Fibroblast of peridontal ligament (primary cell): ENCODE data around the gene TCF12.
A peak's percentile ranks its signal among the peaks of the same experiment; 100 is the strongest.

Source experiments
- DNase-seq: peaks from one replicate; pipeline ENCODE4 v3.0.0-alpha.2; 2010; ENCODE audit errors: extremely low read depth

The TCF12 gene

GRCh38 chr15:57048930-57049549, 130.6 kb downstream of the TCF12 start:
- DNase-seq, result no peak

DNA sequence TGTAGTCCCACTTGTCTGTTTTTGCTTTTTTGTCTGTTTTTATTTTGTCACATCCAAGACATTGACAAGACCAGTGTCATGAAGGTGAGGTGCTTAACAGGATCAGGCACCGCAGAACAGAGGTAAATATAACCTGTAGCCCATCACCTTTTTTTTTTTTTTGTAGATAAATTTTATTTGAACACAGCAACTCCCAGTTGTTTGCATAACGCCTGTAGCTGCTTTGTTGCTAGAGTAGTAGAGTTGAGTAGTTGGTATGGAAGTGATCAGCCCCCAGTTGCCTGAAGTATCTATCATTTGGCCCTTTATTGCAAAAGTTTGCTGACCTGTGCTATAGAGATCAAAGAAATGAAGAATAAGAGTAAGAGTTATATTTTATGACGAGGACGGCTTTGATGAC, 135.0 kb downstream of the TCF12 start:
- no peak for DNase-seq

DNA sequence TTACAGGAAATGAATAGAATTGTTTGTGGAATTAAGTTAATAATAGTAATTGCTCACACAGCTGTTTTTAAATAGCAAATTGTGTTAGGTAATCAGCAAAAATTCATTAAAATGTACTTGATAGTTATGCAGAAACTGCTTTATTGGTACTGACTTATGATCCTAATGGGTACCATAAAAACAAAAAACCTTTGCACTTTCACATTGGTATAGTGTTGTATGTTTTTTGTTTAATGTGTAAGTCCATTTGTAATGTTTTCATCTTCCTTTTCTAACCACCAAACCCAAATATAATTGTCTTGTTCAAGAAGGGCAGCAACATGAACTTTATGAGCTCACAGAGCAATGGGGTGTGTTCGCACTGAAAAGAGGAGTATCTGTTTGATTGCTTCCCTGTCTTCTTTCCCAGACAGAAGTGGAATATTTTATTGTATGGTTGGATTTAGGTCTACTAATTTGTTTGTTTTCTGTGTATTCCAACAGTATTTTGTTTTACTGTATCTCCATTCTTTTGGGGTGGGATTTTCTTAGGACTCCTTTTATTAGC, 135.8 kb downstream of the TCF12 start:
- DNase-seq, result no peak

DNA sequence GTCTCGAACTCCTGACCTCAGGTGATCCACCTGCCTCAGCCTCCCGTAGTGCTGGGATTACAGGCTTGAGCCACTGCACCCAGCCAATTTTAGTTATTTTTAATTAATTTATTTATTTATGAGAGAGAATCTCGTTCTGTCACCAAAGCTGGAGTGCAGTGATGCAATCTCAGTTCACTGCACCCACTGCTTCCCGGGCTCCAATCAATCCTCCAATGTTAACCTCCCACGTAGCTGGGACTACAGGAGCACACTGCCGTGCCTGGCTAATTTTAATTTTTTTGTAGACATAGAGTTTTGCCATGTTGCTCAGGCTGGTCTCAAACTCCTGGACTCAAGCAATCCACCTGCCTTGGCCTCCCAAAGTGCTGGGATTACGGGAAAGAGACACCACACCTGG, 137.9 kb downstream of the TCF12 start:
- DNase-seq, result no peak

DNA sequence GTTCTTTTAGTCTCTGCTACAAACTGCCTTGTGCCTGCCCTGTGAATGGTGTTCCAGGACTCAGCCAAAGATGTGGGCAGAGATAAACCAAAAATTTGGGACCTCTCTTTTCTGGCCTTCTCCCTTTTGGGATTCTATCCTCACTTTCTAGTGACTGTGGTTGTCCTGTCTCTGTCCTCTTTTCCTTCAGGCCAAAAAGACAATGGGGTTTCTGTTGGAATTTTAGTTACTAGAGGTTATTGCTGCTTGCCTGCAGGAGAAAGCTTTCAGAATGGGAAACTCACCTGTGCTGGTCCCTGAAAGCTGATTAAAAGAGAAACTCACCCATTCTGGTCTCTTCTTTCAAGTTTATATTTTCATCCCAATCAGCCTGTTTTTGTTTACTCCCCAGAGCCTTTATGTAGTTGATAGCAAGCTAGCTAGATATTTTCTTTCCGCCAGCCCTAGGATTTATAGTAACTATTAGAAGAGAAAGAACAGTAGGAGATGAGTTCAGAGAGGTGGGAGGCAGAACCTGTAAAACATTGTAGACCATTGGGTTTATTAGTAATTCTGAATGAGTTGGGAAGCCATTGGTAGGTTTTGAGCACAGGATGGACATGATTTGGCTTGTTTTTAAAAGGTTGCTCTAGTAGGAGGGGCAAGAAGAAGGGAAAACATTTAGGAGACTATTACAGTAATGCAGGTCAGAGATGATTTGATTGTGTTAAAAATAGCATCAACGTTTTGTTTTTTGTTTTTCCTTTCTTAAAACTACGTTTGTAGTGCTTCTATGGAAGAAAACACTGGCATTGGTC, 138.9 kb downstream of the TCF12 start:
- no peak for DNase-seq

GRCh38 chr15:57059026-57059660, 140.7 kb downstream of the TCF12 start:
- DNase-seq, result no peak

- peak; percentile 61 for DNase-seq
Observed at GRCh38 chr15:57060799-57061198, 142.4 kb downstream of the TCF12 start.

GRCh38 chr15:57061281-57061680, 142.8 kb downstream of the TCF12 start:
- DNase-seq, result no peak

DNA sequence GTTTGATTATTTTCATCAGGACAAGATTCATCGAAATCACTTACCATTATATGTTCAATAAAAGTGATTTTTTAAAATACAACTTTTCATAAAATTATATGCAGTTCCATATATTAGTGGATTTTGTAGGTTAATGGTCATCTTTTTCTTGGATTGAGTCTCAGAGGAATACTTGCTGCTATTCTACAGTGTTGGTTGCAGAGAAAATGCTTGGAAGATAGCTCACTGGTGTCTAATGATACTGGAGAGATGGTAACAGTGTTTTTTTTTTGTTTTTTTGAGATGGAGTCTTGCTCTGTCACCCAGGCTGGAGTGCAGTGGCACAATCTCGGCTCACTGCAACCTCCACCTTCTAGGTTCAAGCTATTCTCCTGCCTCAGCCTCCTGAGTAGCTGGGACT, 143.3 kb downstream of the TCF12 start:
- DNase-seq, result no peak

DNA sequence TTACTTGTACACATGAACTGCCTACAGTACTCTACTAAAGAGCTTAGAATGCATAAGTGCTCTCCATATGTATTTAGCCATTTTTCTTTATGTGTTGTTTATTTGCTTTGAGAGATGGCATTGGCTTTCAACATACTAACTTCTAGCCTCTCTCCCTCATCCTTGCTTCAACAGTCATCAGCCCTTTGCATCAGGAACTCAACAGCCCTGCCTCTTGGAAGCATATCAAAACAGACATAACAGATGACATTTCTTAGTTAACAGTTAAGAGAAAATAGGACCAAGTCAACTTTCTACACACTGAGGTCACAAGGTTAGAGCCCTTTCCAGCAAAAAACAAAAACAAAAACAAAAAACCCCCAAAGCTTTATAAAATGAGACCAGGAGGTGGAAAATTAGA, 145.6 kb downstream of the TCF12 start:
- no peak for DNase-seq

DNA sequence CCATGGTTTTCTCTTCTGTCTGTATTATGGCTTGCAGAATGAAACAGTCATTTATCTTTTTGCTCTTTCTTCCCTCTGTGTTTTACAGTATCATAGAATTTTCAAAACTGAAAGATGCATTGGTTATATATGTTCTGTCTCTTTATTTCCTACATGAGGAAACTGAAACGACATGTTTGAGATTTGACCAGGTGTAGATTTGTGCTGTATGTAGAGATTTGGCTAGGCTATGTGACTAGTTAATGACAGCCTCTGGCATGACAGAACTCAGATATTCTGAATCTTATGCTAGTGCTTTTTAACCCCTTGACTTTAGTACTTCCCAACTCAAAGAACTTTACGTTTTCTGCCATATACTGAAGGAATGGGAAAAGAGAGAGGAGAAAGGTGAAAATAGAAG, 151.0 kb downstream of the TCF12 start:
- no peak for DNase-seq

DNA sequence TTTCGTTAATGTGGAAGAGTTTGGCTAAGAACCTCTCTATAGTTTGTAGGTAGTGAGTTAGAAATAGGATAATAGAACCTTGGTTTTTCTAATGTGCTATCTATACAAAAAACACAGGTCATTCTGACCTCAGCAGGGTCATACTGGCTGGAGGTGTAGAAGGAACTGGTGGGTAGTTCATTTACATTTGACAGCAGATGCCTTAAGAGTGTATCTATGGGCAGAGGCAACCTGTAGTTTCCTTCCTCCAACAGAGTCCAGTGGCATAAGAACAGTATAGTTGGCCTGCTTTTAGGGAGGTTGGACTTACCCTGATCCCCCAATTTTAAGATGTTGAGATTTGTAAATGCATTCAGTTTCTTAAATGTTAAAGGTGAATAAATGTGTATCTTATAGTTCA, 152.2 kb downstream of the TCF12 start:
- DNase-seq, result no peak

DNA sequence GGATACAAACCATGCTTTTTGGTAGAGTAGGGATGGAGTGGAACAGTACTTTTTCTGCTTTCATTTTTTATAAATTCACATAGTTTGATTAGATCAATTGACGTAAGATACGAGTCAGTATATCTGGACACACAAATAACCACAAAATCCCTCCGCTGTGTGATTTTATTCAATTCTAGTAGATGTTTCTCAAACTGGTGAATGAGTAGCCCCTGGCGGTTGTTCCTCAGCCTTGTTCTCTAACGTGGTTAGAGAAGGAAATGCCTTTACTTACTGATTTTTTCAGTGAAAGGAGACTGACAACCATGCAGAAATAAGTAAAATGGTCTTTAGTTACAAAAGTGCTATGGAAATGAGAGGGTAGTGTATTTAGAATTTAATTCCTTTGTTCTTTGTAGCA, 161.0 kb downstream of the TCF12 start:
- no peak for DNase-seq

DNA sequence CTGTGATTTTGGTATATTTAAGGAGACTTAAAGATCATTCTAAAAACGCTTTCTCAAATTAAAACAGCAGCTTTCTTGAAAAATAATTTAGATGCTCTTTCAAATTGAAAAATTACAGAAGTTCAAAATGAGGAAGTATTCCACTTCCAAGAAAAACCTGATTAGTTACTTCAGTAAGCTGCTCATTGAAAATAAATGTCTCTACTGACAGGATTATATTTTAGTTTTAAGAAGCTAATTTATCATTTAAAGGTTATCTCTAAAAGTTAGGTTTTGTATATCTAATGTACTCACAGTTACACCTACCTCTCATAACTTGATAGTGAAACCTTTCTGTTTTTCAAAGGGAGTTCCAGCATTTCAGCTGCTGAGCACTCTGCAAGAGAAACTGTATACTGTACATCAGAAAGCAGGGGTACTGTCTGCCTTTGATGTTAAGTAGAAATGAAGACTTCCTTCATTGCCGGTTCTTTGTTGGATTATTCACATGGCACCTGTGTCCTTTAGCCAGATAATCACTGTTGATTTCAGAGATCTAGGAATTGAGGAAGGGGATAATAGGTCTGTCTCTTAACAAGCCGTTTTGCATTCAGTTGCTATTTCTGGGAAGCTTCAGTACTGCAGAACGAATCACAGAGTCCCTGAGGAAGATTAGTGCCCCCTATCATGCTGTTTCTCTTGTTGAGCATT, 161.6 kb downstream of the TCF12 start:
- DNase-seq, result no peak

DNA sequence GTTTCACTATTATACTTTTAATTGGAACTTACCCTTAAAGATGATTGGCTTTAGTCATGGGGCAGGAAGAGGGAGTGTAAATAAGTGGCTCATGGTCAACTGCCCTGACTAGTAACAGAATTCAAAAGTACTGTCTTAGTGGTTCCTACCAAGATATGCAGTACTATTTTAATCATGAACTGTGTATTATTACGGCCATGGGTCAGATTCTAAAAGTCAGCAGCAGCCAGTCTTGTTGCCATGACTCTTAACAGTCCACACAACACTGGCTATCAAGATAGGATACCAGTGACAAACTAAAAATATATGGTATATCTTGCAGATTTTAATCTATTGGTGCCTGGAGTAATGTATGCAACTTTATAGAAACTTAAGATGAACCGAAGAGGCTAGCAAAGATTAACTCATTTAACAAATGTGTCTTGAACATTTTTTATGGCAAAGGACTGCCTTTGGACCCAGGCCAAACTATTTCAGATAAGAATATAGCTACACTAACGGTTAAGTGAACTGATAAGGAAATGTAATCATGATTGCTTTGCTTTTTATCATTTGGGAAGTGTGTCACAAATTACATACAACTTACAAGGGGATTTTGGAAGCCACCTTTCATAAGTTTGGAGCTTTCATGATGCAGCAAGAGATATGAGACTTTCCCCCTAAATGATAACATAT, 163.7 kb downstream of the TCF12 start:
- peak; percentile 26 for DNase-seq

- no peak for DNase-seq
Observed at GRCh38 chr15:57084192-57084591, 165.7 kb downstream of the TCF12 start.

- no peak for DNase-seq
Observed at GRCh38 chr15:57085267-57085666, 166.8 kb downstream of the TCF12 start.

DNA sequence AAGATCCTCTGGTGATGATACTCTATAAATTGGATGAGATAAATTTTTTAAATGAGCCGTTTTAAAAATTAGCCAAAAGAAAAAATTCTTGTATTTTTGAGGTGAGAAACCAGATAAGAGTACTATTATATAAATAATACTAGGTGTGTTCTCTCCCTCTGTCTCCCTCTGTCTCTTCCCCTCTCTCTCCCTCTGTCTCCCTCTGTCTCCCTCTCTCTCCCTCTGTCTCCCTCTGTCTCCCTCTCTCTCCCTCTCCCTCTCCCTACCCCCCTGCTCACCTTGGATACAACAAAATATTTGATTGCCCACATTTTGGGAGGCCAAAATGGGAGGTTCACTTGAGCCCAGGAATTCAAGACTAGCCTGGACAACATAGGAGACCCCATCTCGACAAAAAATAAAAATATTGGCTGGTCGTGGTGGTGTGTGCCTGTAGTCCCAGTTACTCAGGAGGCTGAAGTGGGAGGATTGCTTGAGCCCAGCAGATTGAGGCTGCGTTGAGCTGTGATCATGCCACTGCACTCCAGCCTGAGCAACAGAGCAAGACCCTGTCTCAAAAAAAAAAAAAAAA, 168.5 kb downstream of the TCF12 start:
- DNase-seq, result no peak

DNA sequence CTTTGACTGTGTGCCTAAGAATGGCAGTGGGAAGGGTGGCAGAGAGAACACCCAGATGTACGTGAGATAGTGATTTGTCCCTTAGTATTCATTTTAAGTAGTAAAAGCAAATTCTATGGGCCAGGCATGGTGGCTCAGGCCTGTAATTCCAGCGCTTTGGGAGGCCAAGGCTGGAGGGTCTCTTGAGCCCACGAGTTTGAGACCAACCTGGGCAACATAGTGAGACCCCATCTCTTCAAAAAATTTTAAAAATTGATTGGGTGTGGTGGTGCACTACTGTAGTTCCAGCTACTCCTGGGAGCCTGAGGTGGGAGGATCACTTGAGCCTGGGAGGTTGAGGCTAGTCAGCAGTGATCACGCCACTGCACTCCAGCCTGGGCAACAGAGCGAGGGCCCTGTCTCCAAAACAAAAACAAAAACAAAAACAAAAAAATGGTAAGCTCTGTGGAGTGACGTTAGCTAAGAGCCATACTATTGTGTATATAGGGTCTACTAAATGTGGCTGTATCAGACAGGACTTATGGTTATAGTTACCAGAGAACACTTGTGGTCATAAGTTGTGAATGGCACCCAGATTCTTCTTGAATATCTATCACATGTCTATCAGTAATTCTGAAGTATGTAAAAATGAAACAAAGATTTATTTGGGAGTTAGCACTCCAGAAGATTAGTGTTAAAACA, 171.5 kb downstream of the TCF12 start:
- no peak for DNase-seq

DNA sequence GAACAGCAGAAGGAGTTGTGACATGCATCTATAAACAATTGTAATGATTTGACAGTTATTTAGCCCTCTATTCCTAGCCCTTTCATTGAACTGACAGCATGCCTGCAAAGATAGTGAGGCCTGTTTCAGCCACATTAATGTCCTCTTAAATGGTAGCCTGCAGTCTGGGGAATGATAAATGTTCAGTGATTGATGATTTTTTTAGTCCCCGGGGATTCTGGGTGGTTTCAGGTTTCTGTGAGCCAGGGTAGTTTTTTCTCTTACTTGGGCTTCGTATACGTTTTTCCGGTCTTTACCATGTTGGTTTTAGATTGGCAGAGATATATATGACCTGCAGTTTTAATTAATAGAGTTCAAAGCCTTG, 172.0 kb downstream of the TCF12 start:
- no peak for DNase-seq

- DNase-seq, result no peak
Observed at GRCh38 chr15:57091636-57092035, 173.2 kb downstream of the TCF12 start.
